Measurements from ENCODE around the gene DDIT3.

The DDIT3 gene

GRCh38 chr12:57526477-57527126, 6.3 kb upstream of the DDIT3 start:
- peaks cover 52% of the 10 kb centered on the region for H3K36me3 ChIP-seq (replicated peaks)
- no peak for DNase-seq
- in situ Hi-C loops (cut with HindIII; ENCODE audit: low pct_ligation_motif_present, low sequenced_read_pairs): no loop called here
- H3K27me3 ChIP-seq (replicated peaks): no peaks in the 10 kb centered on the region
- TF ChIP-seq CTCF (IDR thresholded peaks at IDR 0.05; ENCODE audit: low read depth, low read length, missing control alignments): no peak
- no peak overlapping the region for H3K4me3 ChIP-seq (ENCODE audit: low read depth, low read length)
- H3K27ac ChIP-seq: no peak overlapping the region

DNA sequence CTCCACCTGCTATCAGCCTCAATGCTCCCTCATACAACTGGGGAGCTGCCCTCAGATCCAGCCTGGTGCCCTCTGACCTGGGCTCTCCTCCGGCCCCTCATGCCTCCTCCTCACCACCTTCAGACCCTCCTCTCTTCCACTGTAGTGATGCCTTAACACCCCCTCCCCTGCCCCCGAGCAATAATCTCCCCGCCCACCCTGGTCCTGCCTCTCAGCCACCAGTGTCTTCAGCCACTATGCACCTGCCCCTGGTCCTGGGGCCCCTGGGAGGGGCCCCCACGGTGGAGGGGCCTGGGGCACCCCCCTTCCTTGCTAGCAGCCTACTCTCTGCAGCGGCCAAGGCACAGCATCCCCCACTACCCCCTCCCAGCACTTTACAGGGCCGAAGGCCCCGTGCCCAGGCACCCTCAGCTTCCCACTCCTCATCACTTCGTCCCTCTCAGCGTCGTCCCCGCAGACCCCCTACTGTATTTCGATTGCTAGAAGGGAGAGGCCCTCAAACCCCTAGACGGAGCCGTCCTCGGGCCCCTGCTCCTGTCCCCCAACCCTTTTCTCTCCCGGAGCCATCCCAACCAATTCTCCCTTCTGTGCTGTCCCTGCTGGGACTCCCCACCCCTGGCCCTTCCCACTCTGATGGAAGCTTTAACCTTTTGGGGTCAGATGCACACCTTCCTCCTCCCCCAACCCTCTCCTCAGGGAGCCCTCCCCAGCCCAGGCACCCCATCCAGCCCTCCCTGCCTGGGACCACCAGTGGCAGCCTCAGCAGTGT, 5.5 kb upstream of the DDIT3 start:
- peaks cover 45% of the 10 kb centered on the region for H3K36me3 ChIP-seq (replicated peaks)
- DNase-seq: no peak

GRCh38 chr12:57524814-57525614, 4.7 kb upstream of the DDIT3 start:
- Histone ChIP-seq H3K27me3 (replicated peaks) (no peaks in the 10 kb centered on the region), H3K36me3 (replicated peaks) (peaks cover 37% of the 10 kb centered on the region), H3K27ac (no peak overlapping the region), H3K4me3 (ENCODE audit: low read depth, low read length) (peak overlapping the region; percentile 9)
- TF ChIP-seq CTCF (IDR thresholded peaks at IDR 0.05; ENCODE audit: low read depth, low read length, missing control alignments): no peak
- in situ Hi-C loops (cut with HindIII; ENCODE audit: low pct_ligation_motif_present, low sequenced_read_pairs): no loop called here
- no peak for DNase-seq

More for the DNA sequence above, 5.5 kb upstream of the DDIT3 start:
- H3K4me3 ChIP-seq (ENCODE audit: low read depth, low read length): no peak overlapping the region
- in situ Hi-C loops (cut with HindIII; ENCODE audit: low pct_ligation_motif_present, low sequenced_read_pairs): no loop called here
- H3K27me3 ChIP-seq (replicated peaks): no peaks in the 10 kb centered on the region
- no peak overlapping the region for H3K27ac ChIP-seq
- TF ChIP-seq CTCF (IDR thresholded peaks at IDR 0.05; ENCODE audit: low read depth, low read length, missing control alignments): no peak

DNA sequence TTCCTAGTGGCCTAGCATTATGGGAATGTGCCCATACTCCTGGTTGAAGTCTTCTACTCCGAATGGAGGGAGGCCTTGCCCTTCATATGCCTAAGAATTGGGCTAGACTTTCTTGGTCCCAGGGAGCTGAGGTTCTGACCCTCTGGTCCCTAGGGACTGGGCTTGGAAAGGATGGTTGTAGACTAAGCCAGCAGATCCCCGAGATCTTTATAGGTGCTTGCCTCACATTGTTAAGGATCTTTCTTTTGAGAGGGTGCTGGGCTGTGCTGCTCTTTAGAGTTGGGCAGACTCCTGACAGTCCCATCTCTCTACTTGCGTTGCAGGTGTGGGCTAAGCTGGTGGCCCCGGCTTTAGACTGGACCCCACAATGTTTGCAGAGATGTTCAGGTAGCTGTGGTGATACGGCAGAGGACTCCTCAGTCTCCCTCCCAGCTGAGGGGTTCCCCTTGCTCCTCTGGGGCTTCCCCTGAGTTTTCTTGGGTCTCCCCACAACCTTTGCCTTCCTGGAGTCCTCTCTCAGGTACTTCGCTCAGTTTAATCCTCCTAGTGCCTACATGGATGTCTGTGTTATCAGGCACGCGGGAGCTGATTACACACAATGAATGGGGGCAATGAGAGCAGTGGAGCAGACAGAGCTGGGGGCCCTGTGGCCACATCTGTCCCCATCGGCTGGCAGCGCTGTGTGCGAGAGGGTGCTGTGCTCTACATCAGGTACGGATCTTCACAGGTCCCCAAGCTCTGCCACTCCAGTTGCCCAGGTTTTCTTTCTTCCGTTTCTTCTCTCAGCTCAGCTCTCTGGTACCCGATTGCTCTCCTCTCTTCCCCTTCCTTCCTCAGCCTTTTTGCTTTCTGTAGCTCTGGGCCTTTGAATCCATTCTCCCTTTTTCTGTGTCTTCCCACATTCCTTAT, 3.6 kb upstream of the DDIT3 start:
- TF ChIP-seq CTCF (IDR thresholded peaks at IDR 0.05; ENCODE audit: low read depth, low read length, missing control alignments): no peak
- in situ Hi-C loops (cut with HindIII; ENCODE audit: low pct_ligation_motif_present, low sequenced_read_pairs): no loop called here
- H3K27me3 ChIP-seq (replicated peaks): no peaks in the 10 kb centered on the region
- DNase-seq: no peak
- H3K36me3 ChIP-seq (replicated peaks): peaks cover 30% of the 10 kb centered on the region
- H3K27ac ChIP-seq: peak overlapping the region; percentile 40
- peak overlapping the region; percentile 77 for H3K4me3 ChIP-seq (ENCODE audit: low read depth, low read length)

Measured in brain microvascular endothelial cell (primary cell).